Right atrium auricular region (tissue), 2 donors: ENCODE results near the gene GJB4. TPM values are rescaled to one million over a fixed set of nuclear protein-coding genes. Genes with fewer than 3 reads are reported as not detected.
"Not testable (repeated sequence)": the region's sequence is repeated elsewhere in the genome, so short reads cannot be mapped to it uniquely, and the experiment has no call there.

ENCODE experiments used
- DNase-seq: peaks from one replicate; pipeline ENCODE4 v3.0.0-alpha.2; 2019; ENCODE audit warnings: low spot score
- H3K27ac ChIP-seq, 2 donors: fragments of 200-600 bp; sonication (generic); 1 replicate in 1 of 2; 2 replicates in 1 of 2; pipeline ENCODE4 v1.5.1; 2016 to 2019
- H3K27me3 ChIP-seq, 2 donors: fragments of 200-600 bp; sonication (generic); one replicate each; pipeline versions ENCODE4 v1.5.1 to v1.6.0; 2017 to 2019
- H3K36me3 ChIP-seq: fragments of 200-600 bp; sonication (generic); one replicate; pipeline ENCODE4 v1.5.1; 2016
- H3K4me1 ChIP-seq, 2 donors: fragments of 200-600 bp; sonication (generic); one replicate each; pipeline versions ENCODE4 v1.5.1 to v1.6.0; 2017 to 2019
- H3K4me3 ChIP-seq, 2 donors: fragments of 200-600 bp; sonication (generic); 1 replicate in 1 of 2; 2 replicates in 1 of 2; pipeline ENCODE4 v1.5.1; 2017 to 2019; ENCODE audit warnings: mild to moderate bottlenecking in 1 of 2, moderate library complexity in 1 of 2
- H3K9me3 ChIP-seq, 2 donors: fragments of 200-600 bp; sonication (generic); one replicate each; pipeline ENCODE4 v1.5.1; 2019
- total RNA-seq, 2 donors: library from RNA; depleted of rRNA; stranded (reverse); fragments of >200 nt; gene quantifications; one replicate each; pipeline ENCODE4 v1.1.0, GENCODE V29; 2016
- TF ChIP-seq, protein P1 (sequence below), 2 donors: fragments of 200-600 bp; sonication (generic); IDR thresholded peaks; one replicate each; pipeline ENCODE4 v1.5.1; 2019; ENCODE audit warnings: antibody characterized with exemption in 2 of 2

GJB4 gene
- total RNA-seq, 2 donors from 2014 or later = not detected

DNA sequence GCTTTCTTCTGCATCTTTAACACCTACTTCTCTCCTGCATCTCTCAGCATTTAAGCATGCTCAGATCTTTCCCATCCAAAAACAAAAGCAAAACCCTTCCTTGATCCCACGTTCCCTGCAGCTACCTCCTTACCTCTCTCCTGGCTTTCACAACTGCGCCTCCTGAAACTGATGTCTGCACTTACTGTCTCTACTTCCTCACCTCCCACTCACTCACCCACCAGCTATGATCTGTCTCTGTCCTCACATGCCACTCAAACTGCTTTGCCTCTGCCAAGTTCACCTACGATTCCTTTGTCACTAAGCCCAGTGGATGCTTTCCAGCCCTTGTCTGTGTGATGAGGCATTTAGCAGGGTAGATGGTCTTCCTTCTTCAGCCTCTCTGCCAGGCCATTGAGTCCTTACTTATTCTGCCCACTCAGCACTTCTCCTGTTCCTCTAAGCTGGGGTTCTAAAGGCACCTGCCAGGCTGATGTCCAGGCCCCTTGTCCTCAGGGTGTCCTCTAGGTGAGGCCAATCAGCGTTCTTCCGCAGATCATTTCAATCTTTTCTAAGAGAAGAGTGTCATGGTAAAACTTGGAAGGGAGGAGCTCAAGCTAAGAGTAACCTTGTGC is 11.5 kb downstream of the GJB4 start:
- Histone ChIP-seq H3K27me3 (no peaks in the 10 kb centered on the region), H3K4me1 (no peaks in the 10 kb centered on the region), H3K9me3 (no peaks in the 10 kb centered on the region), H3K4me3 (no peak overlapping the region), H3K36me3 (no peaks in the 10 kb centered on the region), H3K27ac (no peak overlapping the region)
- TF ChIP-seq, protein P1, sequence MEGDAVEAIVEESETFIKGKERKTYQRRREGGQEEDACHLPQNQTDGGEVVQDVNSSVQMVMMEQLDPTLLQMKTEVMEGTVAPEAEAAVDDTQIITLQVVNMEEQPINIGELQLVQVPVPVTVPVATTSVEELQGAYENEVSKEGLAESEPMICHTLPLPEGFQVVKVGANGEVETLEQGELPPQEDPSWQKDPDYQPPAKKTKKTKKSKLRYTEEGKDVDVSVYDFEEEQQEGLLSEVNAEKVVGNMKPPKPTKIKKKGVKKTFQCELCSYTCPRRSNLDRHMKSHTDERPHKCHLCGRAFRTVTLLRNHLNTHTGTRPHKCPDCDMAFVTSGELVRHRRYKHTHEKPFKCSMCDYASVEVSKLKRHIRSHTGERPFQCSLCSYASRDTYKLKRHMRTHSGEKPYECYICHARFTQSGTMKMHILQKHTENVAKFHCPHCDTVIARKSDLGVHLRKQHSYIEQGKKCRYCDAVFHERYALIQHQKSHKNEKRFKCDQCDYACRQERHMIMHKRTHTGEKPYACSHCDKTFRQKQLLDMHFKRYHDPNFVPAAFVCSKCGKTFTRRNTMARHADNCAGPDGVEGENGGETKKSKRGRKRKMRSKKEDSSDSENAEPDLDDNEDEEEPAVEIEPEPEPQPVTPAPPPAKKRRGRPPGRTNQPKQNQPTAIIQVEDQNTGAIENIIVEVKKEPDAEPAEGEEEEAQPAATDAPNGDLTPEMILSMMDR (IDR thresholded peaks at IDR 0.05) = no peak
- DNase-seq = no peak

DNA sequence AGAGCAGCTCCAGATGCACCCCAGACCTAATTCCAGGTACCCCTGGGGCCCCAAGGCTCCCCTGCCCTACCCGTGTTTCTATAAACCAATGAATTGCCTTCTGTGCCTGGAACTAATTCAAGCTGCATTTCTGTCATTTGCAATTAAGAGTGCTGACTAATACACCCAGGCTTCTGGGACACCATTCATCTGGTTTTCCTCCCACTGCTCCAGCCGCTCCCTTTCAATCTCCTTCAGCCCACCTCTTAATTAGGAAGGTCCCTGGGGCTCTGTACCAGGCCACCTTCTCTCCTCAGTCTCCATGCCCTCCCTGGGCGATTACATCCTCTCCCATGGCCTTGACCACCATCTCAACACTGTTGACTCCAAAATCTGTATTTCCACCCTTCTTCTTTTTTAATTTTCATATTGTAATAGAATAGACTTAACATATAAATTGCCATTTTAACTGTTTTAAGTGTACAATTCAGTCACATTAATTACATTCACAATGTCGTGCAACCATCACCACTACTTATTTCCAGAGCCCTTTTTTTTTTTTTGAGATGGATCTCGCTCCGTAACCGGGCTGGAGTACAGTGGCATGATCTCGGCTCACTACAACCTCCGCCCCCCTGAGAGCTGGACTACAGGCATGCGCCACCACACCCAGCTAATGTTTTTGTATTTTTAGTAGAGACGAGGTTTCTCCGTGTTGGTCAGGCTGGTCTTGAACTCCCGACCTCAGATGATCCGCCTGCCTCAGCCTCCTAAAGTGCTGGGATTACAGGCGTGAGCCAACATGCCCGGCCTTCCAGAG is 12.2 kb downstream of the GJB4 start:
- Histone ChIP-seq H3K27me3 (no peaks in the 10 kb centered on the region), H3K4me3 (no peak overlapping the region), H3K9me3 (no peaks in the 10 kb centered on the region), H3K36me3 (no peaks in the 10 kb centered on the region), H3K4me1 (no peaks in the 10 kb centered on the region), H3K27ac (no peak overlapping the region)
- TF ChIP-seq, protein P1 (IDR thresholded peaks at IDR 0.05) = no peak
- no peak for DNase-seq

DNA sequence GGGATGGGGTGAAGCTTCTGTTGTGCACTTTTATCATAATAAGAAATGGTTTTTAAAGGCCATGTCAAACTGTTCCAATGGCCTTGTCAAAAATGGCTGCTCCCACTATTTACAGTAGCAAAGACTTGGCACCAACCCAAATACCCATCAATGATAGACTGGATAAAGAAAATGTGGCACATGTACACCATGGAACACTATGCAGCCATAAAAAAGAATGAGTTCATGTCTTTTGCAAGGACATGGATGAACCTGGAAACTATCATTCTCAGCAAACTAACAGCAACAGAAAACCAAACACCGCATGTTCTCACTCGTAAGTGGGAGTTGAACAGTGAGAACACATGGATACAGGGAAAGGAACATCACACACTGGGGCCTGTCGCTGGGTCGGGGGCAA is 13.6 kb downstream of the GJB4 start:
- not testable (repeated sequence) for H3K36me3 ChIP-seq, H3K27me3 ChIP-seq, H3K27ac ChIP-seq, H3K9me3 ChIP-seq, H3K4me1 ChIP-seq, H3K4me3 ChIP-seq, DNase-seq

DNA sequence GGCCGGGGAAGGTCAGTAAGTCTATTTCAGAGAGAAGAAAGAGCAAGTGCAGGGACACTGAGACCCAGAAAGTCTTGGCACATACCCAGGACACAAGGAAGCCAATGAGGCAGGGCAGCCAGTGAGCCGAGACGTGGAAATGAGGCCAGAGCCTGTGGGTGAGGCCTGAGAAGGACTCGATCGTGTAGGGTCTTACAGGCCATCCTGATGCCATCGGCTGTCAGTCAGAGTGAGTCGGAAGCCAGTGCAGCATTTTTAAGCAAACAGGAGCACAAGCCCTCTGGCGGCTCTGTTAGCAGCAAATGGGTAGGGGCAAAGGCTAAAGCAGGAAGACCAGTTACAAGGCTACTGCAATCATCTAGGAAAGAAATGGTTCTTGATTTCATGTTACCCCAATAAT is 15.4 kb downstream of the GJB4 start:
- no peak overlapping the region for H3K27ac ChIP-seq
- H3K9me3 ChIP-seq = no peaks in the 10 kb centered on the region
- no peak for DNase-seq
- no peaks in the 10 kb centered on the region for H3K36me3 ChIP-seq
- peaks cover 0 to 2% of the 10 kb centered on the region in 2 donors for H3K27me3 ChIP-seq
- TF ChIP-seq, protein P1 (IDR thresholded peaks at IDR 0.05) = no peak
- no peak overlapping the region for H3K4me3 ChIP-seq
- H3K4me1 ChIP-seq = no peaks in the 10 kb centered on the region

- DNase-seq = no peak
- H3K4me3 ChIP-seq = no peak overlapping the region
- no peaks in the 10 kb centered on the region for H3K9me3 ChIP-seq
- no peaks in the 10 kb centered on the region for H3K36me3 ChIP-seq
- TF ChIP-seq, protein P1 (IDR thresholded peaks at IDR 0.05) = no peak
- peaks cover 0 to 11% of the 10 kb centered on the region in 2 donors for H3K4me1 ChIP-seq
- H3K27ac ChIP-seq = no peak overlapping the region
- peaks cover 10 to 17% of the 10 kb centered on the region in 2 donors for H3K27me3 ChIP-seq
Observed at GRCh38 chr1:34776911-34777310, 17.4 kb downstream of the GJB4 start.

GRCh38 chr1:34777519-34778321 is 18.2 kb downstream of the GJB4 start:
- peaks cover 11 to 20% of the 10 kb centered on the region in 2 donors for H3K27me3 ChIP-seq

More at GRCh38 chr1:34777519-34778321, 18.2 kb downstream of the GJB4 start:
- Histone ChIP-seq H3K9me3 (no peaks in the 10 kb centered on the region), H3K27ac (no peak overlapping the region), H3K4me1 (peaks cover 0 to 14% of the 10 kb centered on the region in 2 donors), H3K36me3 (no peaks in the 10 kb centered on the region), H3K4me3 (no peak overlapping the region)
- DNase-seq = no peak
- TF ChIP-seq, protein P1 (IDR thresholded peaks at IDR 0.05) = no peak
